GM21737 (cell line): ENCODE data around the gene TBC1D17.
A peak's percentile ranks its signal among the peaks of the same experiment; 100 is the strongest.

Experiments used
- ATAC-seq: cut with Tn5 transposase; IDR thresholded peaks from one replicate; pipeline ENCODE4 v1.9.1; 2021; ENCODE audit warnings: mild to moderate bottlenecking, moderate library complexity; ENCODE audit not compliant: unreplicated experiment

Gene TBC1D17

DNA sequence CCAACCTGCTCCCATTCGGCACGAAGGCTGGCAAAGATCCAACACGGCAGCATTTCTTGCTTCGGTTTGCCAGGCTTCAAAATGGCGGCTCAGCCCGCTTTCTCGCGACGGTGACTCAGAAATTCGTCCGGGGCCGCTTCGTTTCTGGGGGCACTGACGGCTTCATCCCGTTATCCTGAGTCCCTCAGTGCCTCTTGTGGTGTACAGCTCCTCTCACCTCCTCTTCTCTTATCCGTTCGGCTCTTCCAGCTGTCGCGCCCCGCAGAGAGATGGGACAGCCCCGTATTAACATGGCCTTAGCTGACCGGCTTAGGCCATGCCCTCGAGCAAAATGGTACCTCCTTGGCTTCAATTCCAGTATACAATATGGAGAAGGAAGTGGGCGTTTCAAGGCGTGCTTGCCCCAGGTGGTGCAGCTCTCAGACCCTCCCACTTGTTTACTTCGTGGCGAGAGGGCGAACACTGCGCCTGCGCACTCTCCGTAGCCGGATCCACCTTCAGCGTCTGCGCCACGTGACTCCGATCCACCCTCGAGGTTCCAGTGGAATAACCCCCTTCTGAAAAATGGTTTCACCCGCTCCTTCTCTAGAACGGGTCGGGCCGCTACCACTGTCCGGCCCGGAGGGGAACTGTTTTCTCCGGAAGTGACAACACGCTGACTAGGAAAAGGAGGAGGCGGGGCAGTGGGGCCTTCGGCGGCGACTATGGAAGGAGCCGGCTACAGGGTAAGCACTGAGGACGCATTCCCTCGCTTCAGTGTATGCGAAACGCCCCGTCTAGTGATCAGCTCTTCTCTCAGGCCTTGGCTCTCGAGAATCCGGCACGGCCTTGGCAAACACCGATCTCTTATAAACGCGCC, at the start of gene TBC1D17, which contains the start of gene AKT1S1:
TSS of gene TBC1D17 (plus strand) at position 683 of the 859 bp plus-strand sequence. CDS start at position 705, 22 bp downstream.
TSS of gene AKT1S1 (minus strand) at position 336 of the 859 bp plus-strand sequence. CDS start 4,060 bp downstream, outside the sequence.
- ATAC-seq = peak; percentile 56

DNA sequence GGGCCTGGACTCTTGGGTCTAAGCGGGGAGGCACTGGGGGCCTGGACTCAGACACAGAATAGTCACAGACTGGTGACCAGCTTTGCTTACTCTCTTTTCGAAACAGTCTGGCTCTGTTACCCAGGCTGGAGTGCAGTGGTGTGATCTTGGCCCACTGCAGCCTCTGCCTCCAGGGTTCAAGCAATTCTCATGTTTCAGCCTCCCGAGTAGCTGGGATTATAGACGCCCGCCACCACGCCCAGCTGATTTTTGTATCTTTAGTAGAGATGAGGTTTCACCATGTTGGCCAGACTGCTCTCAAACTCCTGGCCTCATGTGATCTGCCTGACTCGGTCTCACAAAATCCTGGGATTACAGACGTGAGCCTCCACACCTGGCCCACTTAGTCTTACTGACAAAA, 48.3 kb upstream of the TBC1D17 start:
- ATAC-seq = no peak

DNA sequence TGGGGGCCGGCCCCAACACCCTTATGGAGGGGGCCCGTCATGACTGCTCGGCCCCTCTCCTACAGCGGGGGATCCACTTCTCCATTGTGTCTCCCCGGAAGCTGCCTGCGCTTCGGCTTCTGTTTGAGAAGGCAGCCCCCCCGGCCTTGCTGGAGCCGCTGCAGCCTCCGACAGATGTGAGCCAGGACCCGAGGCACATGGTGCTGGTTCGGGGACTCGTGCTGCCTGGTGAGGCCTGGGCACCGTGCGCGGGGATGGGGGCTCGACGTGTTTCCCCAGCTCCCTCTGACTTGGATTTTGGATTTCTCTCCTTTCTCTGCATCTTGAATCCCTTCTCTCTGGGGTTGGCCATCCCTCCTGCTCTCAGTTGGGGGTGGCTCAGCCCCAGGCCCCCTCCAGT, 47.8 kb upstream of the TBC1D17 start:
- ATAC-seq = no peak

DNA sequence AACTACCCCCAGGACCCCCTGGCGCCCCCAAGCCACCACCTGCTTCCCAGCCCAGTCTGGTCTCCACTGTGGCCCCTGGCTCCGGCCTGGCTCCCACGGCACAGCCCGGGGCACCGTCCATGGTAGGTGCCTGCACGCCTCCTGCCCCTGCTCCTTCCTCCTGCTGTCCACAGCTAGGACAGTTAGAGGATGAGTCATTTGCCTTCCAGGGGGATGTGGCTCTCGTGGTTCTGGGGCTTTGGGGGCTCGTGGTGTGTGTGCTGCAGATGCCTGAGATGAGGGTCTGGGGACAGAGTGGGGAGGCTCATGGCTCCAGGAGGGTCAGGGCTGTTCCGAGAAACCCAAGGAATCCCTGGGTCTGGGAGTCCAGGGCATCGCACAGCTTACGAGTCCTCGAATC, 46.7 kb upstream of the TBC1D17 start:
- ATAC-seq = no peak

DNA sequence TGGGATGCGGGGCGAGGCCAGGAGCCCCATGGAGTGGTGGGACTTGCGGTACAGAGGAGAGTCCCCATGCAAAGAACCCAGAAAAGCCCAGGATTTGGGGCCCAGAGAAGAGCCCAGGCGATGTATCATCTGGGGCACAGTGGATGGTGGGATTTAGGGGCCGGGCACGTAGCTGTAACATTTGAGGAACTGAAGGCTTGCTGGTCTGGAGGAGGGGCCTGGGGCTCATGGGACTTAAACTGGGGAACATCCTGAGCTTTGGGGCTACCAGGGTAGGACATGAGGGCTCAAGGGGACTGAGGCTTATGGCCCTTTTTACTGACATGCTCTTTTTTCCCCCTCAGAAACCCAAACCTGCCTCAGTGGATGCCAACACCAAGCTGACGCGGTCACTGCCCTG, 45.9 kb upstream of the TBC1D17 start:
- ATAC-seq = no peak

DNA sequence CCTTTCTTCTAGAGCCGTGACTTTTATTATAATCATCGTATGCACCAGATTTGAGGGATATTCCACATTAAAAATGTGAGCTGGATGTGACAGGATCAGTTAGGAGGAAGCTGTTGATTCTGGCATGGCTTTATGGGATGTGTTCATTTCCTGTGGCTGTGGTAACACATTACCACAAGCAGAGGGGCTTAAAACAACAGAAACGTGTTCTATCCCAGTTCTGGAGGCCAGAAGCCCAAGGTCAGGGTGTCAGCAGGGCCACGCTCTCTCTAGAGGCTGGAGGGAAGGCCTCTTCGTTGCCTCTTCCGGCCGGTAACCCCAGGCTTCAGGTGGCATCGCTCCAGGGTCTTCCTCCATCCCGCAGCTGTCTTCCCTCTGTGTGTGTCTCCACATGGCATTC, 44.9 kb upstream of the TBC1D17 start:
- no peak for ATAC-seq

DNA sequence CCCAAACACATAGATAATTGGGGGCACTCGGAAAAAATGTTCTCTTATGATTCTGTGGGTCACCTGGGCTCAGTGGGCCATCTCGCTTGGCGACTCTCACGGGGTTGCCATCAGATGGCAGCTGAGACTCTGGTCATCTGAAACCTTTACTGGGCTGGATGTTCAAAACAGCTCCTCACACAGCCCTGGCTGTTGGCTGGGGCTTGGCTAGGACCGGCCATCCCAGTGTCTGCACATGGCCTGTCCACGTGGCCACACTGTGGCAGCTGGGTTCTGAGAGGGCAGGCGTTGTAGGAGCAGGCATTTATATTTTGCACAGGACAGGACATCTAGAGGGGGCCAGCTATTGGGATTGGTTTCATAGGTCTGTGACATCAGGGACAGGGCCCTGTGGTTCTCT, 43.9 kb upstream of the TBC1D17 start:
- ATAC-seq = no peak

DNA sequence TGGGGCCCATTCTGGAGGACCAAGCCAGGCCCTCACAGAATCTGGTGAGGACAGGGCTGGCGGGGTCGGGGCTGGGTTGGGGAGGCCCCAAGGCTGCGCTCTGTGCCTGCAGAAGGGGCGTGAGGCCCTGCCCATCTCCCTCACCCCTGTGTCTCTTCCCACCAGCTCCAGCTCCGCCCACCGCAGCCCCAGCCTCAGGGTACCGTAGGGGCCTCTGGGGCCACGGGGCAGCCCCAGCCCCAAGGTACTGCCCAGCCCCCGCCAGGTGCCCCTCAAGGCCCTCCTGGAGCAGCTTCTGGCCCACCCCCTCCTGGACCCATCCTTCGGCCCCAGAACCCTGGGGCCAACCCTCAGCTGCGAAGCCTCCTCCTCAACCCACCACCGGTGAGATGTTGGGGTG, 41.9 kb upstream of the TBC1D17 start:
- ATAC-seq = no peak

DNA sequence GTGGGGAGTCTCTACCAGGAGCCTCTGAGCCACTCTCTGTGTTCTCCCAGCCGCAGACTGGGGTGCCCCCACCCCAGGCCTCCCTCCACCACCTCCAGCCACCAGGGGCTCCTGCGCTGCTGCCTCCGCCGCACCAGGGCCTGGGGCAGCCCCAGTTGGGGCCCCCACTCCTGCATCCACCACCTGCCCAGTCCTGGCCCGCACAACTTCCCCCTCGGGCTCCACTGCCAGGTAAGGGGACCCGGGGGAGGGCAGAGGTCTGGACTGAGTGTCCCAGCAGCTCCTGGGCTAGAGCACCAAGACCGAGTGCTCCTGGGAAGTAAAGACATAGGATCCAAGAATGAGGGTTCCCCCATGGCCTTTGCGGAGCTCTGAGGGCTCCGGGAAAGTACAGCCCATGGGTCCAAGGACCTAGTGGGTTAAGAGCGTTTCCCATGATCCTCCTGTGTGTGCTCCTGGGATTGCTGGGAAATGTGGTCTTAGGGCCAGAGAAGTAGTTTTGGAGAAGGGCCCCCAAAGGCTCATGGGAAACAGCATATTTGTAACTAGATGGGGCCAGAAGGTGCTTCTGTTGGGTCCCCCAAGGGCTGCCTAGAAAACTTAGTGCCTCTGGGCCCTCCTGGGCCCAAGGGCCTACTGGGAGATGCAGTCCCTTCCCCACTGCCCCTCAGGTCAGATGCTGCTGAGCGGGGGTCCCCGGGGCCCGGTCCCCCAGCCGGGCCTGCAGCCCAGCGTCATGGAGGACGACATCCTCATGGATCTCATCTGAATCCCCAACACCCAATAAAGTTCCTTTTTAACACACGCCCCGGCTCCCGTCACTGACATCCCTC, 41.1 kb upstream of the TBC1D17 start:
- no peak for ATAC-seq

DNA sequence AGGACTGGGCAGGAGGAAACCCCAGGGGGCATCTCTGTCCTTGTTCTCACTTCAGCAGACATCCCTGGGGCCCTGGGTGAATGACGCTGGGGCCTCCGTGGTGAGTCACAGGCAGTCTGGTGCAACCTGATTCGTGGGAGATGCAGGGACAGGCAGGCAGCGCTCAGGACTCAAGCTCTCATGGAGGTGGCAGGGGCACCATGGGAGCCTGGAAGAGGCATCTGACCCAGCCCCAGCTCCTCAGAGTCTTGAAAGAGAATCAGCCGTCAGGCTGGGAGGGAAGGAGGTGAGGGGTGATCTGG, 40.5 kb upstream of the TBC1D17 start:
- no peak for ATAC-seq

DNA sequence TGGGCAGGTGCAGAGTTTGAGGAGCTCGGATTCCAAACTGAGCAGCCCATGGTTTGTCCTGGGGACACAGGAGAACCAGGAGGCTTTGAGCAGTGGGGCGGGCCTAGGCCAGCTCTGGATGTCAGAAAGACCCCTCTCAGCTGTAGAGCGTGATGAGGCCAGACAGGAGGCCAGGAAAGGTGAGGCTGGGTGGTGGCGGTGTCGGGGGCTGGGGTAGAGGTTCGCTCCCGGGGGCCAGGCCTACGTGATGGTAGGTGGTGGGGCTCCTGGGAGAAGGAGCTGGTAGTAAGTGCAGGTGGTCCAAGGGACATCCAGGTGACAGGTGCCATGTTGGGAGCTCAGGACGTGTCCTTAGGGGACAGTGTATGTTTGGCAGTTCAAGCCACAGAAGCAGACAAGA, 40.1 kb upstream of the TBC1D17 start:
- no peak for ATAC-seq

DNA sequence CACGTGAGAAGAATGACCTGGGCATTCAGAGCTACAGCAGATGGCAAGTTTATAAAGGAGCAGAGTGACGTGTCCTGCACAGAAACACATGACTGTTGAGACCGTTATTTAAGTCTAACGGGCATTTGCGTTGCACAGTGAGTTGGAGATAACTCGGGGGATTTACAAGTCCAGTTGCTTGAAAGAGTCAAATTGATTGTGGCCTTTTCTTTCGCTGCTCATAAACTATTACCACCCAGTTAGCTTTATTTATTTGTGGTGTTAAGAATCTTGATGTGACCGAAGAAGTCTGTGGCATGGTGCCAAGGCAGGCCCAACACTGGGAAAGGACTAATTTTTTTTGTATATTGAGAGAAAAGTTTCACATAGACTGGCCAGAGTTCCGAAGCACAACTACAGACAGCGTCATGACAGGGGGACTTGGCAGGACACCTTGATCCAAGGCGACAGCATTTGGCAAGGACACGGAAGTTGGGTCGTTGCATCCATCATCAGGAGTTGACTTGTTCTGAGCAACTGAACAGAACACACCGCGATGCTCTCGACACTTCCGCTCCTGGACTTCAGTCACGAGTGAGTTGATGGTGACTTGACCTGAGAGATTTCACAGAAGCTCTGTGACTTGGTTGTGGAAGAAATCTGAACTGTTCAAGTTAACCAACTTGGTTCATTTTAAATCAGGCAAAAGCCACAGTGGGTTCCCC, 38.5 kb upstream of the TBC1D17 start:
- no peak for ATAC-seq

DNA sequence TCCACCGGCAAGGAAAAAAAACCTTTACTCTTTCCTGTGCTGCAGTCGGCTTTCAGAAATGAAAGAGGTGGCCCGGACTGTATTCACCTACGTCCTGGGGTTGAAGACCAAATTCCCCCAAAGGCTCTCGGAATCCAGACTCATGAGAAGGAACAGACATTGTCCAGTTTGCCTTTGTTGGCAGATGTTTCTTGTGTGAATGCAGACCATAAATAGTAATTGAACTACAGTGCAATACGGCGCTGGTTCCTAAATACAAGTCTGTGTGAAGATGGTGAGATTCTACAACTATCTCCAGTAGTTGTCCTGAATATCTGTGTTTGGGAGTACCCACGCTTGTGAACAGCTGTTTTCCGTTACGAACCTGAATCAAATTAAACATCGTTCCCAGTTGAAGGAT, 37.8 kb upstream of the TBC1D17 start:
- no peak for ATAC-seq

DNA sequence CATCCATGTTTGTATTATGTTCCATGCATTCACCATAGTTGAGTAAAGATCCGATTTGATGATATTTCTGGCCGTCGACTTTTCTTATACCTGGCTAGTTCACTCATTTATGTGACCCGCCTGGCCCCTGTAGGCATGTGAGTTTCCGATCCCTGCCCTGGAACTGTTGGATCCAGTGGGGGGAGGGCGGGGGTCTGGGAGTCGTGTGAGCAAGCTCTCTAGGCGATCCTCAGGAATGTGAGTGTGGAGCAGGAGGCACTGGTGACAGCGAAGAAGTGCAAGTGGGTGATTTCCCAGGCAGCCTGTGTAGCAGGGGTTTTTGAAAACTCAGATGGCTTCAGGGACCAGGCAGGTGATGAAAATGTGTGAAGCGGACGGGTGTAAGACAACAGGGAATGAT, 37.2 kb upstream of the TBC1D17 start:
- ATAC-seq = no peak

DNA sequence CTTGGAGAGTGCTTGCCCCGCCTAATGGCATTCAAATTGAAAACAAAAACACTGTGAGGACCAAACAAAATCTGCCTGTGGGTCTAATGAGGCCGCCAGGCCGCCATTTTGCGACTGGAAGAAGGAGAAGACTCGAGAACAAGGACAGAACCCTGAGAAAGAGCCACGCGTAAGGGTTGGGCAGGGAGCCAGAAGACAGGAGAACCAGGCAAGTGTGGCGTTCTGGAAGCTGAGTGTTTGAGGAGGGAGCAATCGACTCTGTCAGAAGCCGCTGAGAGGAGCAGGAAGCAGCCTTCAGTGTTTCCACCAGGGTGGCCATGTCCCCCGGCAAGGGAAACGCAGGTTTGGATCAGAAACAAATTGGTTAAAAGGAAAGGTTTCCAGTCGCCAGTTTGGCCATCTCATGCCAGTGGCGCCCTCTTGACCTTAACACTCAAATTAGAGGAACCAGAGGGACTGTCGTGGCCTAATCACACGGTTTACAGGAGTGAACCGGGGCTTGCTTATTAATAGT, 36.7 kb upstream of the TBC1D17 start:
- no peak for ATAC-seq

DNA sequence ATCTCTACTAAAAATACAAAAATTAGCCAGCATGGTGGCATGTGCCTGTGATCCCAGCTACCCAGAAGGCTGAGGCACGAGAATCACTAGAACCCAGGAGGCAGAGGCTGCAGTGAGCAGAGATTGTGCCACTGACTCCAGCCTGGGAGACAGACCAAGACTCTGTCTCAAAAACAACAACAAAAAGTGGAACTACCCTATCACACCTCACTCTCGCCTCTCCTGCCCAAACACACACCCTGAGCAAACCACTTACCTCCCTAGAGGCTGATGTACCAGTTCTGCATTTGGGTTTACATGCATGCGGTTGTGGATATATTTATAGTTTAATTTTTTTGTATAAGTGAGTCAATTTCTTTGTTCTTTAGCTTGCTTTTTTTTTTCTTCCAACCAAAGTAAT, 34.2 kb upstream of the TBC1D17 start:
- ATAC-seq = no peak

DNA sequence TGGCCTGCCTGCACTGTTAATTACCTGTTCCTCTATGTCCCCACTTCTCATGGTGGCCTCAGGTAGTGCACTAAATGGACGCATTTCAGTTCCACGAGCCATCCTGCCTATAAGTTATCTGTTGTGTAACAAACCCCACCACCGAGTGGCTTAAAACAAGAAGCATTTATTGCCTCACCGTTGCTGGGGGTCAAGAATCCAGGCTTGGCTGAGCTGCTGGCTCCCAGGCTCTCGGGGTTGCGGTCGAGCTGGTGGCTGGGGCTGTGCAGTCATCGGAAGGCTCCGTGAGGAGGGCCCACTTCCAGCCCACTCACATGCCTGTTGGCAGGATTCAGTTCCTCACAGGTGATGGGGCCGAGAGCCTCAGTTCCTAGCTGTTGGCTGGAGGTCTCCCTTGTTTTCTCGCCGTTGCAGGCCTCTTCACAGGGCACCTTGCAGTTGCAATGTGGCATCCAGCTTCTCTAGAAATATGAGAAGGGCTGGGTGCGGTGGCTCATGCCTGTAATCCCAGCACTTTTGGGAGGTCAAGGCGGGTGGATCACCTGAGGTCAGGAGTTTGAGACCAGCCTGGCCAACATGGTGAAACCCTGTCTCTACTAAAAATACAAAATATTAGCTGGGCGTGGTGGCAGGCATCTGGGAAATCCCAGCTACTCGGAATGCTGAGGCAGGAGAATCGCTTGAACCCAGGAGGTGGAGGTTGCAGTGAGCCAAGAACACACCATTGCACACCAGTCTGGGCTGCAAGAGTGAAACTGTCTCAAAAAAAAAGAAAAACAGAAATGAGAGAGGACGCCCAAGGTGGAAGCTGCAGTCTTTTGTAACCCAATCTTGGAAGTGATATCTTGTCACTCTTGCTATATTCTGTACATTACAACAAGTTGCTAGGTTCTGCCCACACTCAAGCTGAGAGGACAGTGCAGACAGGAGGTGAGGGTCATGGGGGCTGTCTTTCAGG, 33.1 kb upstream of the TBC1D17 start:
- ATAC-seq = no peak

DNA sequence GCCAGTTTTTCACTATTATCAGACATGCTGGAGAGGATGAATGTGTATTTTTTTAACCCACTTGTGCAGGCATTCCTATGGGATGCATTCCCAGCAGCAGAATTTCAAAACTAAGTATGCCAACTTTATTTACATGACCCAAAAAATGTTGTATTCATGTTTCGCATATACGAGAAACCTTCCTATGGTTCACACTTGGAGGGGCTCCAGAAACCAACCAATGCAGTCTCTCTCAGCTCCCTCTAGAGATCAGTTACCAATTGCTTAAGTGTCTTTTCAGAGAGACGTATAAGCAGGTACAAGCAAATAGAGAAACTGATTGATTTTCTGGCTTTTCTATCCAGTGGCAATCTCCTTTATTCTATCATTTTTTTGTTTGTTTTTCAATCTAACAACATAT, 32.1 kb upstream of the TBC1D17 start:
- ATAC-seq = no peak

DNA sequence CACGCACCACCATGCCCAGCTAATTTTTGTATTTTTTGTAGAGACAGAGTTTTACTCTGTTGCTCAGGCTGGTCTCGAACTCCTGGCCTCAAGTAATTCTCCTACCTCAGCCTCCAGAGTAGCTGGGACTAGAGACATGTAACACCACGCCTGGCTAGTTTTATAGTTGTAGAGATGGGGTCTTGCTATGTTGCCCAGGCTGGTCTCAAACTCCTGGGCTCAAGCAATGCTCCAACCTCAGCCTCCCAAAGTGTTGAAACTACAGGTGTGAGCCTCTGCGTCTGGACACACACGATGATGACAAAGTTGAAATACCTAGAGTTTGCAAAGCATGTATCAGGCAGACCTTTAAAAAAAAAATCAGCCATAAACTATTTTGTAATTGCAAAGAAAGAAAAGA, 31.1 kb upstream of the TBC1D17 start:
- ATAC-seq = no peak
